ENCODE results near the gene SECISBP2L.

GRCh38 chr15:49079340-49080039 is 33.2 kb upstream of the SECISBP2L start:
- TF ChIP-seq EZH2 (IDR thresholded peaks at IDR 0.05; ENCODE audit: borderline replicate concordance, low read length) (no peak), CTCF (conservative IDR thresholded peaks at IDR 0.05 in 1 of 2, IDR thresholded peaks at IDR 0.05 in 1 of 2; ENCODE audit: extremely low read depth in 1 of 2, insufficient read depth in 1 of 2, low read depth in 1 of 2, low read length in 2 of 2) (no peak)
